IMR-90 (cell line): ENCODE results near the gene PCBP3.

Source experiments
- BHLHE40 ChIP-seq: fragments of 150-350 bp; IDR thresholded peaks from 2 replicates; pipeline ENCODE4 v1.6.1; 2016; ENCODE audit warnings: mild to moderate bottlenecking, low read depth, low read length
- CEBPB ChIP-seq: IDR thresholded peaks from 2 replicates; pipeline ENCODE4 v1.6.1; 2012; ENCODE audit warnings: low read depth, low read length, improper control_type of control experiment
- POLR2A ChIP-seq: IDR thresholded peaks from 2 replicates; pipeline ENCODE4 v1.6.1; 2012; ENCODE audit warnings: mild to moderate bottlenecking, low read depth, low read length
- RAD21 ChIP-seq: IDR thresholded peaks from 2 replicates; pipeline ENCODE4 v1.6.1; 2012; ENCODE audit warnings: low read length, improper control_type of control experiment
- SMC3 ChIP-seq: fragments of 150-350 bp; IDR thresholded peaks from 2 replicates; pipeline ENCODE4 v1.6.1; 2016; ENCODE audit warnings: low read depth, mild to moderate bottlenecking, antibody characterized with exemption, low read length, moderate library complexity
- TF ChIP-seq, protein P1 (sequence below): conservative IDR thresholded peaks from 2 replicates; pipeline ENCODE4 v1.5.1; 2012; ENCODE audit warnings: mild to moderate bottlenecking, low read depth, low read length, improper control_type of control experiment

GRCh38 chr21:45861156-45861870 lies 217.8 kb downstream of the PCBP3 start:
- no peak for TF ChIP-seq POLR2A
- no peak for TF ChIP-seq CEBPB
- no peak for TF ChIP-seq RAD21
- TF ChIP-seq, protein P1, sequence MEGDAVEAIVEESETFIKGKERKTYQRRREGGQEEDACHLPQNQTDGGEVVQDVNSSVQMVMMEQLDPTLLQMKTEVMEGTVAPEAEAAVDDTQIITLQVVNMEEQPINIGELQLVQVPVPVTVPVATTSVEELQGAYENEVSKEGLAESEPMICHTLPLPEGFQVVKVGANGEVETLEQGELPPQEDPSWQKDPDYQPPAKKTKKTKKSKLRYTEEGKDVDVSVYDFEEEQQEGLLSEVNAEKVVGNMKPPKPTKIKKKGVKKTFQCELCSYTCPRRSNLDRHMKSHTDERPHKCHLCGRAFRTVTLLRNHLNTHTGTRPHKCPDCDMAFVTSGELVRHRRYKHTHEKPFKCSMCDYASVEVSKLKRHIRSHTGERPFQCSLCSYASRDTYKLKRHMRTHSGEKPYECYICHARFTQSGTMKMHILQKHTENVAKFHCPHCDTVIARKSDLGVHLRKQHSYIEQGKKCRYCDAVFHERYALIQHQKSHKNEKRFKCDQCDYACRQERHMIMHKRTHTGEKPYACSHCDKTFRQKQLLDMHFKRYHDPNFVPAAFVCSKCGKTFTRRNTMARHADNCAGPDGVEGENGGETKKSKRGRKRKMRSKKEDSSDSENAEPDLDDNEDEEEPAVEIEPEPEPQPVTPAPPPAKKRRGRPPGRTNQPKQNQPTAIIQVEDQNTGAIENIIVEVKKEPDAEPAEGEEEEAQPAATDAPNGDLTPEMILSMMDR, result no peak
- no peak for TF ChIP-seq BHLHE40
- TF ChIP-seq SMC3, result no peak
